Measurements from ENCODE around the gene BTBD9.

BTBD9 gene

DNA sequence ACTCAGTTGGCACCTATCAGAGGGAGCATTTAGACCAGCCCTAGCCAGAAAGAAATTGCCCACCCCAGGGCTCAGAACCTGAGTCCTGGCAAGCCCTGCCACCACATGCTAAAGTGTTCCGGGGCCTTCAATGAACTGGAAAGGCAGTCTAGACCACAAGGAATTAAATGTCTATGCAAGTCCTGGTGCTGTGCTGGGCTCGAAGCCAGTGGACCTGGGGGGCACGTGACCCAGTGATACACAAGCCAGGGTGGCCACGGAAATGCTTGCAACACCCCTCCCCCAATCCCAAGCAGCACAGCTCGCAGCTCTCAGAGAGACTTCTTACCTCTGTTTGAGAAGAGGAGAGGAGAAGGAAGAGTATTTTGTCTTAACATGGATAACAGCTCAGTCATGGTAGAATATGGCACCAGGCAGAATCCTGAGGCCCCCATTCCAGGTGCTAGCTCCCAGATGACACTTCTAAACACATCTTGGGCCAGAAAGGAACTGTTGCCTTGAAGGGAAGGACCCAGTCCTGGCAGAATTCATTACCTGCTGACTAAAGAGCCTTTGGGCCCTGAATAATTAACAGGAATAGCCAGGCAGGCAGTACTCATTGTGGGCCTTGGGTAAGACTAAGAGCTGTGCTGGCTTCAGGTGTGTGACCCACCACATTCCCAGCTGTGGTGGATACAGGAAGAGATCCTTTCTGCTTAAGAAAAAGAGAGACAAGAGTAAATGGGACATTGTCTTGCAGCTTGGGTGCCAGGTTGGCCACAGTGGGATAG, 111.3 kb downstream of the BTBD9 start:
- TF ChIP-seq, protein P1, sequence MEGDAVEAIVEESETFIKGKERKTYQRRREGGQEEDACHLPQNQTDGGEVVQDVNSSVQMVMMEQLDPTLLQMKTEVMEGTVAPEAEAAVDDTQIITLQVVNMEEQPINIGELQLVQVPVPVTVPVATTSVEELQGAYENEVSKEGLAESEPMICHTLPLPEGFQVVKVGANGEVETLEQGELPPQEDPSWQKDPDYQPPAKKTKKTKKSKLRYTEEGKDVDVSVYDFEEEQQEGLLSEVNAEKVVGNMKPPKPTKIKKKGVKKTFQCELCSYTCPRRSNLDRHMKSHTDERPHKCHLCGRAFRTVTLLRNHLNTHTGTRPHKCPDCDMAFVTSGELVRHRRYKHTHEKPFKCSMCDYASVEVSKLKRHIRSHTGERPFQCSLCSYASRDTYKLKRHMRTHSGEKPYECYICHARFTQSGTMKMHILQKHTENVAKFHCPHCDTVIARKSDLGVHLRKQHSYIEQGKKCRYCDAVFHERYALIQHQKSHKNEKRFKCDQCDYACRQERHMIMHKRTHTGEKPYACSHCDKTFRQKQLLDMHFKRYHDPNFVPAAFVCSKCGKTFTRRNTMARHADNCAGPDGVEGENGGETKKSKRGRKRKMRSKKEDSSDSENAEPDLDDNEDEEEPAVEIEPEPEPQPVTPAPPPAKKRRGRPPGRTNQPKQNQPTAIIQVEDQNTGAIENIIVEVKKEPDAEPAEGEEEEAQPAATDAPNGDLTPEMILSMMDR (IDR thresholded peaks at IDR 0.05; ENCODE audit: low read depth, low read length, poor library complexity, severe bottlenecking): no peak
- no peaks in the 10 kb centered on the region for H3K27me3 ChIP-seq (ENCODE audit: control insufficient read depth, low read length)
- H4K20me1 ChIP-seq (ENCODE audit: control insufficient read depth, insufficient read depth, low read depth, low read length): no peaks in the 10 kb centered on the region
- H3K9me3 ChIP-seq (ENCODE audit: control insufficient read depth, insufficient read depth, low read length): peaks cover 5% of the 10 kb centered on the region; the same call in 1 of the 2 replicates
- no peaks in the 10 kb centered on the region for H3K9me2 ChIP-seq (replicated peaks; ENCODE audit: control insufficient read depth, low read length)
- no peaks in the 10 kb centered on the region for H3F3A ChIP-seq (ENCODE audit: control insufficient read depth, insufficient read depth)
- no peak overlapping the region for H3K4me2 ChIP-seq (ENCODE audit: low read length)
- H3K36me3 ChIP-seq (ENCODE audit: control insufficient read depth, low read length): no peaks in the 10 kb centered on the region
- no peaks in the 10 kb centered on the region for H3K79me2 ChIP-seq (ENCODE audit: control insufficient read depth, low read length)
- H3K4me1 ChIP-seq (ENCODE audit: control insufficient read depth, low read length): no peaks in the 10 kb centered on the region
- no peak overlapping the region for H3K4me3 ChIP-seq (ENCODE audit: low read length)
- H3K27ac ChIP-seq (ENCODE audit: low read depth, low read length): no peak overlapping the region

DNA sequence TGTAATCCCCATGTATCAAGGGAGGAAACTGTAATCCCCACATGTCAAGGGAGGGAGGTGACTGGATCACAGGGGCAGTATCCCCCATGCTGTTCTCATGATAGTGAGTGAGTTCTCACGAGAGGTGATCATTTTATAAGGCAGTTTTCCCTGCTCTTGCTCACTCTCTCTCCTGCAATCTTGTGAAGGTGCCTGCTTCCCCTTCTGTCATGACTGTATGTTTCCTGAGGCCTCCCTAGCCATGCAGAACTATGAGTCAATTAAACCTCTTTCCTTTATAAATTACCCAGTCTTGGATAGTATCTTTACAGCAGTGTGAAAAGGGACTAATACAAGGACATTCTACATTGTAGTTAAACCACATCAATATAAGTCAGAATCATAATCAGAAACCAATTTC, 112.4 kb downstream of the BTBD9 start:
- H3K4me1 ChIP-seq (ENCODE audit: control insufficient read depth, low read length): no peaks in the 10 kb centered on the region
- no peaks in the 10 kb centered on the region for H3K79me2 ChIP-seq (ENCODE audit: control insufficient read depth, low read length)
- no peaks in the 10 kb centered on the region for H3K36me3 ChIP-seq (ENCODE audit: control insufficient read depth, low read length)
- no peak overlapping the region for H3K4me3 ChIP-seq (ENCODE audit: low read length)
- H3K9me2 ChIP-seq (replicated peaks; ENCODE audit: control insufficient read depth, low read length): no peaks in the 10 kb centered on the region
- H3K4me2 ChIP-seq (ENCODE audit: low read length): no peak overlapping the region
- H3K9me3 ChIP-seq (ENCODE audit: control insufficient read depth, insufficient read depth, low read length): peaks cover 5% of the 10 kb centered on the region; the same call in 1 of the 2 replicates
- no peak overlapping the region for H3K27ac ChIP-seq (ENCODE audit: low read depth, low read length)
- H3K27me3 ChIP-seq (ENCODE audit: control insufficient read depth, low read length): no peaks in the 10 kb centered on the region
- H4K20me1 ChIP-seq (ENCODE audit: control insufficient read depth, insufficient read depth, low read depth, low read length): no peaks in the 10 kb centered on the region
- TF ChIP-seq EZH2phosphoT487 (IDR thresholded peaks at IDR 0.05; ENCODE audit: borderline replicate concordance, low read length): no peak
- TF ChIP-seq, protein P1 (IDR thresholded peaks at IDR 0.05; ENCODE audit: low read depth, low read length, poor library complexity, severe bottlenecking): no peak
- no peaks in the 10 kb centered on the region for H3F3A ChIP-seq (ENCODE audit: control insufficient read depth, insufficient read depth)

GRCh38 chr6:38525888-38526287, 113.8 kb downstream of the BTBD9 start:
- Histone ChIP-seq H3K9me3 (ENCODE audit: control insufficient read depth, insufficient read depth, low read length) (peaks cover 5% of the 10 kb centered on the region; the same call in 1 of the 2 replicates), H3K27ac (ENCODE audit: low read depth, low read length) (no peak overlapping the region), H3K9me2 (replicated peaks; ENCODE audit: control insufficient read depth, low read length) (no peaks in the 10 kb centered on the region), H3K4me1 (ENCODE audit: control insufficient read depth, low read length) (no peaks in the 10 kb centered on the region), H3F3A (ENCODE audit: control insufficient read depth, insufficient read depth) (no peaks in the 10 kb centered on the region), H3K79me2 (ENCODE audit: control insufficient read depth, low read length) (no peaks in the 10 kb centered on the region), H4K20me1 (ENCODE audit: control insufficient read depth, insufficient read depth, low read depth, low read length) (no peaks in the 10 kb centered on the region), H3K4me2 (ENCODE audit: low read length) (no peak overlapping the region), H3K36me3 (ENCODE audit: control insufficient read depth, low read length) (no peaks in the 10 kb centered on the region), H3K4me3 (ENCODE audit: low read length) (no peak overlapping the region), H3K27me3 (ENCODE audit: control insufficient read depth, low read length) (no peaks in the 10 kb centered on the region)
- TF ChIP-seq, protein P1 (IDR thresholded peaks at IDR 0.05; ENCODE audit: low read depth, low read length, poor library complexity, severe bottlenecking): no peak
- TF ChIP-seq EZH2phosphoT487 (IDR thresholded peaks at IDR 0.05; ENCODE audit: borderline replicate concordance, low read length): no peak

Data from DOHH2 (cell line).